ENCODE results near the gene CSNK2A1.

The CSNK2A1 gene

DNA sequence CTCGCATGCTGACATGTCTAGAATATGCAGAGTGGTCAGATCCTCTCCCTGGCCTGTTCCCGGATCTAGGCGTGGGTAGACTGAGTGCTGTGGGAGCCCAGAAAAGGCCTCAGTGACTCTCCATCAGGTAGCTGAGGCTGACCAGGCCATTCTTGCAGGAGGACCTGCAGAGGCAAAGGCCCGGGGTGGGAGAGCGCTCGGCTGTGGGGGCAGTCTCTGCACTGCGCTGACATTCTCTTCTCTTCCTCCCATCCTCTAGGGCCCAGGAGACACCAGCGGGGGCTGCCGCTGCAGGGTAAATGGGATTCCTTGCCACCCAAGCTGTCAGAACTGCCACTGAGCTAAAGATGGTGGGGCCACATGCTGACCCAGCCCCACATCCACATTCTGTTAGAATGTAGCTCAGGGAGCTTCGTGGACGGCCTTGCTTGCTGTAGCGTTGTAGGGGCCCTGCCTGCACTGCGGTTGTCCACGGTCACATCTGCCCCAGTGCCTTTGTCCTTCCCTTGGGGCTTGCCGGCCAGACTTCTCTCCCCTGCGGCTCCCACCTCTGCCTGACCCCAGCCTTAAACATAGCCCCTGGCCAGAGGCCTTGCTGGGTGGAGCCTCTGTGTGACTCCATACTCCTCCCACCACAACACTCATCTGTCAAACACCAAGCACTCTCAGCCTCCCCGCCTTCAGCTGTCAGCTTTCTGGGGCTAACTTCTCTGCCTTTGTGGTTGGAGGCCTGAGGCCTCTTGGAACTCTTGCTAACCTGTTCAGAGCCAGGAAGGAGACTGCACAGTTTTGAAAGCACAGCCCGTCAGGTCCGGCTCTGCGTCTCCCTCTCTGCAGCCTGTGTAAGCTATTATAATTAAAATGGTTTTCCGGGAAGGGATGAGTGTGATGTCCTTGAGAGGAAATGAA lies 113.2 kb downstream of the CSNK2A1 start:
- ATAC-seq (replicated peaks) (no peak), DNase-seq (no peak)
- Mint-ChIP-seq H3K27ac (peak overlapping the region; percentile 53 to 79), H3K4me3 (no peak overlapping the region), H3K4me1 (ENCODE audit: low read depth in 2 of 2) (peaks cover 22 to 28% of the 10 kb centered on the region in 2 donors), H3K9me3 (no peaks in the 10 kb centered on the region), H3K27me3 (no peaks in the 10 kb centered on the region), H3K36me3 (ENCODE audit: insufficient read depth) (peaks cover 46% of the 10 kb centered on the region)

DNA sequence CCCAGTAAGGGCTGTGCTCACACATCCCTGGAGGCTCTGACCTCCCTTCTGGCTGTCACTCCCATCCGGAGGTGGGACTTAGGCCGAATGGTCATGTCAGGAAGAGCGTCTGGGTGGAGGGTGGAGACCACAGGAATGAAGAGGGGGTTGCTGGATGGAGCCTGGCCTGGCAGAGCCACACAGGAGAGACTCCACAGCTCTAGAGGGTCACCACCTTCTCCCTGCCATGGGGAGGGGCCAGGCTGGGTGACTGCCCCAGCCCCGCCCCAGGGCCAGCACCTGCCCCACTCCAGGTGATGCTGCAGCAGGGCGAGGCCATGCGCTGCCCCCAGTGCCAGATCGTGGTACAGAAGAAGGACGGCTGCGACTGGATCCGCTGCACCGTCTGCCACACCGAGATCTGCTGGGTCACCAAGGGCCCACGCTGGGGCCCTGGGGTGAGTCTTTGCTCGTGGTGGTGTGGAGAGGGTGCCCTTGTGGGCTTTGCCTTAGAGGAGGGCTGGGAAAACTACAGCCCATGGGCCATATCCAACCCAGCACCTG lies 114.9 kb downstream of the CSNK2A1 start:
- Mint-ChIP-seq H3K27me3 (no peaks in the 10 kb centered on the region), H3K27ac (peak overlapping the region; percentile 74 to 75), H3K36me3 (ENCODE audit: insufficient read depth) (peaks cover 52% of the 10 kb centered on the region), H3K4me1 (ENCODE audit: low read depth in 2 of 2) (peaks cover 11 to 14% of the 10 kb centered on the region in 2 donors), H3K9me3 (no peaks in the 10 kb centered on the region), H3K4me3 (no peak overlapping the region)
- ATAC-seq (replicated peaks) (no peak), DNase-seq (no peak)

DNA sequence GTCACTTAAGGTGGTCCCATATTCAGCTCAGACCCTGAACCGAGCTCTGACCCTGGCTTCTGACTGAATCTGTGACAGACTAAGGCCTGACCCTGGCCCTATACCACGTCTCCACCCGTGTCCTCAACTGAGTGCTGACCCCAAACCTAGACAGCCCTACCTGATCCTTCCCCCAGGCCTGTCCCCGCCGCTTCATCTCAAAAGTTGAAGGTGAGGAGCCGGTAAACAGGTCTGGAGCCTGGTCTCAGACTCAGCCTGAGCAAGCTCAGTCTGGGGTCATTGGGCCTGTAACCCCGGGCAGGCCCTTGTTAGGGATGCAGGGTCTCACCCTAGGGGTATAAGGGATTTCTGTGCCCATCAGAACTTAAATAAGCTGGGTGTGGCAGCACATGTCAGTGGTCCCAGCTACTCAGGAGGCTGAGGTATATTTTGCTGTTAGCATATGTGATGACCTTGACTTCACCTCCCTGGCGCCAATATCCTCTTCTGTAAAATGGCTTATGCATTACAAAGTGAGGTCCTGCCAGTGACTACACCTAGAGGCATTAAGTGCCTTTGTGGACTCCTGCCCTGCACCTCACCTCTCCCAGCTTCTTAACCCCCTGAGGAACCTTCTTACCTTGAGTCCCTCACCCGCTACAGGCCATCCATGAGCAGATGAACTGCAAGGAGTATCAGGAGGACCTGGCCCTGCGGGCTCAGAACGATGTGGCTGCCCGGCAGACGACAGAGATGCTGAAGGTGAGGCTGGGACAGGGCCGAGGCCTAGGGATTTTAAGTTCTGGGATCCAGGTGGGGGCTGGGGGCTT lies 115.5 kb downstream of the CSNK2A1 start:
- ATAC-seq (replicated peaks) (no peak), DNase-seq (no peak)
- Mint-ChIP-seq H3K36me3 (ENCODE audit: insufficient read depth) (peaks cover 53% of the 10 kb centered on the region), H3K4me1 (ENCODE audit: low read depth in 2 of 2) (peaks cover 4 to 7% of the 10 kb centered on the region in 2 donors), H3K27ac (peak overlapping the region; percentile 74 to 75), H3K4me3 (no peak overlapping the region), H3K9me3 (no peaks in the 10 kb centered on the region), H3K27me3 (no peaks in the 10 kb centered on the region)

DNA sequence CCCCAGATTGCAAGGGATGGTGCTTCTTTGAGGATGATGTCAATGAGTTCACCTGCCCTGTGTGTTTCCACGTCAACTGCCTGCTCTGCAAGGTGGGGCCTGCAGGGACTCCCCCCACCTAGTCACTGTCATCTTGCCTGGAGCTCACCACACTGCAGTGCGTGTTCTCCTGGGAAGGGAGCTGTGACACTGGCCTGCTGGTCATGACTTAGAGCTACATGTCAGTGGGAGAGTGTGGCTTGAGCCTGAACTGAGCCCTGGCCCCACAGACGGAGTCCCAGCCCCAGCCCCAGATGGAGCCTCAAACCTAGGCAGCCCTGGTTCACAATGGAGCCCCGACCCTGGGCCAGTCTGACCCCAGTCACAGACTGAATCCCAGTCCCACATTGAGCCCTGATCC lies 116.2 kb downstream of the CSNK2A1 start:
- Mint-ChIP-seq H3K27me3 (no peaks in the 10 kb centered on the region), H3K4me3 (no peak overlapping the region), H3K27ac (no peak overlapping the region)

DNA sequence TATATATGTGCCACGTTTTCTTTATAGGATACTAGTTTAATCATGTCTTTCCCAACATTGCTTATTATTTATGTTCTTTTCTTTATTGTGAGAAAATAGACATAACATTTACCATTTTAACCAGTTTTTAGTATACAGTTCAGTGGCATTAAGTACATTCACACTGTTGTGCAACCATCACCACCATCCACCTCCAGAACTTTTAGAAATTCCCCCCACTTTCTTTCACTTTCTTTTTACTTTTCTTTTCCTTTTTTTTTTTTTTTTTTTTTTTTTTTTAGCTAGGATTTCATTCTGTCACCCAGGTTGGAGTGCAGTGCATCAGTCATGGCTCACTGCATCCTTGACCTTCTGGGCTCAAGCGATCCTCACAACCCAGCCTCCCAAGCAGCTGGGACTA lies 117.0 kb downstream of the CSNK2A1 start:
- H3K27ac Mint-ChIP-seq = peak overlapping the region in 1 of 2 donors; percentile 1
- H3K4me1 Mint-ChIP-seq (ENCODE audit: low read depth in 2 of 2) = peaks cover 2 to 5% of the 10 kb centered on the region in 2 donors
- ATAC-seq (replicated peaks) (no peak), DNase-seq (no peak)
- no peaks in the 10 kb centered on the region for H3K9me3 Mint-ChIP-seq
- H3K27me3 Mint-ChIP-seq = no peaks in the 10 kb centered on the region
- H3K4me3 Mint-ChIP-seq = no peak overlapping the region
- H3K36me3 Mint-ChIP-seq (ENCODE audit: insufficient read depth) = peaks cover 68% of the 10 kb centered on the region

More for the DNA sequence above, 116.2 kb downstream of the CSNK2A1 start:
- DNase-seq (no peak), ATAC-seq (replicated peaks) (no peak)
- peaks cover 0 to 6% of the 10 kb centered on the region in 2 donors for H3K4me1 Mint-ChIP-seq (ENCODE audit: low read depth in 2 of 2)
- no peaks in the 10 kb centered on the region for H3K9me3 Mint-ChIP-seq
- peaks cover 59% of the 10 kb centered on the region for H3K36me3 Mint-ChIP-seq (ENCODE audit: insufficient read depth)
